NCI-H2196 treated with DMSO at 0.1 percent for 48 hours (cell line): ENCODE measurements around the gene DAZ3.
"Not testable (repeated sequence)": the region's sequence is repeated elsewhere in the genome, so short reads cannot be mapped to it uniquely, and the experiment has no call there.

ENCODE experiments used
- DNase-seq: peaks from one replicate; lab custom pipeline; 2025; ENCODE audit not compliant: unreplicated experiment; lab: John Stamatoyannopoulos, UW

The DAZ3 gene

GRCh38 chrY:24813293-24813692, at the start of gene DAZ3:
DAZ3 (minus strand) TSS chrY:24813393; CDS start chrY:24813185, 208 bp downstream.
- not testable (repeated sequence) for DNase-seq

GRCh38 chrY:24833619-24834018, 20.4 kb upstream of the DAZ3 start, which contains the start of gene DAZ4:
DAZ4 (plus strand) TSS chrY:24833919; CDS start chrY:24834127, 208 bp downstream.
- not testable (repeated sequence) for DNase-seq

GRCh38 chrY:24825069-24825468, 11.9 kb upstream of the DAZ3 start:
- not testable (repeated sequence) for DNase-seq

- DNase-seq, result not testable (repeated sequence)
Observed at GRCh38 chrY:24824184-24824879, 11.1 kb upstream of the DAZ3 start.

- not testable (repeated sequence) for DNase-seq
Observed at GRCh38 chrY:24821836-24822235, 8.6 kb upstream of the DAZ3 start.
